Trophoblast cell (in vitro differentiated cells and primary cell): ENCODE results near the gene WDR31.
"Not testable (repeated sequence)": the region's sequence is repeated elsewhere in the genome, so short reads cannot be mapped to it uniquely, and the experiment has no call there.

Source experiments
- DNase-seq, 2 donors: peaks; one replicate each; pipeline ENCODE4 v3.0.0-alpha.2; 2016
- H2AFZ ChIP-seq: 2 replicates; pipeline ENCODE4 v1.6.1; 2013; ENCODE audit warnings: low read length, moderate library complexity, mild to moderate bottlenecking; ENCODE audit not compliant: insufficient read depth, poor library complexity
- H2AK5ac ChIP-seq: 2 replicates; pipeline ENCODE4 v1.6.1; 2013; ENCODE audit warnings: mild to moderate bottlenecking, low read length
- H2BK120ac ChIP-seq: 2 replicates; pipeline ENCODE4 v1.6.1; 2013; ENCODE audit warnings: low read length, mild to moderate bottlenecking, moderate library complexity; ENCODE audit not compliant: insufficient read depth, poor library complexity
- H2BK12ac ChIP-seq: 2 replicates; pipeline ENCODE4 v1.6.1; 2013; ENCODE audit warnings: mild to moderate bottlenecking, low read length, moderate library complexity
- H2BK5ac ChIP-seq: 2 replicates; pipeline ENCODE4 v1.6.1; 2013; ENCODE audit warnings: low read length, low read depth, moderate library complexity, mild to moderate bottlenecking; ENCODE audit not compliant: poor library complexity
- H3K14ac ChIP-seq: 2 replicates; pipeline ENCODE4 v1.6.1; 2013; ENCODE audit warnings: mild to moderate bottlenecking, low read length
- H3K18ac ChIP-seq: 2 replicates; pipeline ENCODE4 v1.6.1; 2013; ENCODE audit warnings: mild to moderate bottlenecking, low read length
- H3K23ac ChIP-seq: 2 replicates; pipeline ENCODE4 v1.6.1; 2013; ENCODE audit warnings: low read length
- H3K27ac ChIP-seq: 2 replicates; pipeline ENCODE4 v1.5.1; 2013; ENCODE audit warnings: low read depth, mild to moderate bottlenecking, inconsistent platforms, low read length, moderate library complexity
- H3K27me3 ChIP-seq: 2 replicates; pipeline ENCODE4 v1.6.1; 2013; ENCODE audit warnings: inconsistent platforms, mild to moderate bottlenecking, low read length, moderate library complexity; ENCODE audit not compliant: insufficient read depth
- H3K36me3 ChIP-seq, 2 experiments: 1 replicate in 1 of 2; 2 replicates in 1 of 2; pipeline ENCODE4 v1.6.1; 2013; ENCODE audit warnings: low read length in 2 of 2, mild to moderate bottlenecking in 2 of 2, moderate library complexity in 1 of 2; ENCODE audit not compliant: insufficient read depth in 2 of 2, control insufficient read depth in 1 of 2
- H3K4ac ChIP-seq: 2 replicates; pipeline ENCODE4 v1.6.1; 2013; ENCODE audit warnings: low read depth, mild to moderate bottlenecking, low read length, moderate library complexity
- H3K4me1 ChIP-seq, 2 experiments: 1 replicate in 1 of 2; 2 replicates in 1 of 2; pipeline ENCODE4 v1.6.1; 2013; ENCODE audit warnings: low read length in 2 of 2, mild to moderate bottlenecking in 2 of 2, moderate library complexity in 1 of 2; ENCODE audit not compliant: insufficient read depth in 2 of 2, control insufficient read depth in 1 of 2
- H3K4me2 ChIP-seq: 2 replicates; pipeline ENCODE4 v1.6.1; 2013; ENCODE audit warnings: inconsistent platforms, mild to moderate bottlenecking, low read length, moderate library complexity
- H3K4me3 ChIP-seq: 2 replicates; pipeline ENCODE4 v1.5.1; 2013; ENCODE audit warnings: mild to moderate bottlenecking, low read depth, low read length, inconsistent platforms
- H3K79me1 ChIP-seq: one replicate; pipeline ENCODE4 v1.6.1; 2013; ENCODE audit warnings: low read length
- H3K79me2 ChIP-seq: 2 replicates; pipeline ENCODE4 v1.6.1; 2013; ENCODE audit warnings: low read length, mild to moderate bottlenecking; ENCODE audit not compliant: control insufficient read depth, insufficient read depth, poor library complexity
- H3K9ac ChIP-seq: 2 replicates; pipeline ENCODE4 v1.6.1; 2013; ENCODE audit warnings: mild to moderate bottlenecking, low read length
- H3K9me3 ChIP-seq: 2 replicates; pipeline ENCODE4 v1.6.1; 2013; ENCODE audit warnings: low read depth, mild to moderate bottlenecking, control low read depth, inconsistent platforms, low read length; ENCODE audit not compliant: insufficient read depth
- H4K12ac ChIP-seq: 2 replicates; pipeline ENCODE4 v1.6.1; 2013; ENCODE audit warnings: low read depth, mild to moderate bottlenecking, low read length, moderate library complexity
- H4K8ac ChIP-seq: 2 replicates; pipeline ENCODE4 v1.6.1; 2013; ENCODE audit warnings: low read depth, mild to moderate bottlenecking, low read length, moderate library complexity
- H4K91ac ChIP-seq: one replicate; pipeline ENCODE4 v1.6.1; 2013; ENCODE audit warnings: low read depth, mild to moderate bottlenecking, low read length, moderate library complexity
- WGBS: extraction: QIAGEN DNeasy Blood & Tissue Kit; methylation state at CpG from one replicate; pipeline ENCODE4 v1.1.7; 2013; ENCODE audit warnings: missing lambda C conversion rate; ENCODE audit not compliant: insufficient read length, insufficient coverage; ENCODE audit errors: extremely low coverage; 5-methylcytosine and 5-hydroxymethylcytosine counted together

Gene WDR31

GRCh38 chr9:113386571-113387393 lies 46.7 kb upstream of the WDR31 start:
- Histone ChIP-seq H3K4me2 (no peak overlapping the region), H3K9me3 (peaks cover 7% of the 10 kb centered on the region), H3K27ac (peak overlapping the region; percentile 54), H3K23ac (no peak overlapping the region), H4K8ac (no peak overlapping the region), H3K4me1 (peaks cover 4 to 12% of the 10 kb centered on the region in 2 experiments), H3K14ac (no peak overlapping the region), H3K36me3 (peaks cover 34 to 37% of the 10 kb centered on the region in 2 experiments), H4K91ac (no peak overlapping the region), H2AFZ (no peak overlapping the region), H3K9ac (no peak overlapping the region), H3K4me3 (no peak overlapping the region), H3K27me3 (no peaks in the 10 kb centered on the region), H2BK120ac (no peak overlapping the region), H2BK5ac (no peak overlapping the region), H3K4ac (no peak overlapping the region), H3K79me2 (no peaks in the 10 kb centered on the region), H2BK12ac (no peak overlapping the region), H3K79me1 (peaks cover 4% of the 10 kb centered on the region), H4K12ac (no peak overlapping the region), H3K18ac (no peak overlapping the region), H2AK5ac (no peak overlapping the region)
- DNase-seq, result peak; percentile 84 to 85
- no CpG with 5 or more reads among the region's 4 CpGs for WGBS

GRCh38 chr9:113381909-113382411 lies 41.9 kb upstream of the WDR31 start:
- Histone ChIP-seq H3K9me3 (peaks cover under 1% of the 10 kb centered on the region), H3K79me2 (peaks cover 4% of the 10 kb centered on the region), H2AK5ac (no peak overlapping the region), H3K4me2 (peak overlapping the region; percentile 26), H3K18ac (no peak overlapping the region), H3K27me3 (no peaks in the 10 kb centered on the region), H2BK5ac (peak overlapping the region; percentile 93), H3K27ac (peak overlapping the region; percentile 90), H3K23ac (no peak overlapping the region), H3K4me3 (no peak overlapping the region), H4K8ac (no peak overlapping the region), H2AFZ (no peak overlapping the region), H2BK12ac (peak overlapping the region; percentile 69), H2BK120ac (peak overlapping the region; percentile 62), H3K36me3 (peaks cover 0 to 1% of the 10 kb centered on the region in 2 experiments), H3K4me1 (peaks cover 17 to 27% of the 10 kb centered on the region in 2 experiments), H3K14ac (peak overlapping the region; percentile 70), H3K4ac (no peak overlapping the region), H3K9ac (no peak overlapping the region), H4K91ac (peak overlapping the region; percentile 91), H4K12ac (no peak overlapping the region), H3K79me1 (peaks cover 17% of the 10 kb centered on the region)
- no CpG with 5 or more reads among the region's 8 CpGs for WGBS
- DNase-seq, result peak; percentile 54 to 61

- peaks cover 17 to 24% of the 10 kb centered on the region in 2 experiments for H3K4me1 ChIP-seq
- not testable (repeated sequence) for H3K4me3 ChIP-seq, H3K27me3 ChIP-seq, H3K9me3 ChIP-seq, DNase-seq, H2AFZ ChIP-seq, H3K9ac ChIP-seq, H4K12ac ChIP-seq, H3K14ac ChIP-seq, H3K4me2 ChIP-seq, H3K4ac ChIP-seq, H3K18ac ChIP-seq, H2AK5ac ChIP-seq, H4K8ac ChIP-seq, H3K23ac ChIP-seq, H3K79me2 ChIP-seq, H3K36me3 ChIP-seq
- H2BK12ac ChIP-seq, result peak overlapping the region; percentile 69
- H3K27ac ChIP-seq, result peak overlapping the region; percentile 90
- peak overlapping the region; percentile 91 for H4K91ac ChIP-seq
- peaks cover 20% of the 10 kb centered on the region for H3K79me1 ChIP-seq
- H2BK120ac ChIP-seq, result peak overlapping the region; percentile 62
- H2BK5ac ChIP-seq, result peak overlapping the region; percentile 93
- no CpG with 5 or more reads among the region's 7 CpGs for WGBS
These were observed 41.4 kb upstream of the WDR31 start for GRCh38 chr9:113381441-113381840.

GRCh38 chr9:113380869-113381378 lies 40.8 kb upstream of the WDR31 start:
- WGBS, result no CpG with 5 or more reads among the region's 1 CpG

More at GRCh38 chr9:113380869-113381378, 40.8 kb upstream of the WDR31 start:
- Histone ChIP-seq H3K18ac (peak overlapping the region; percentile 73), H3K9me3 (no peaks in the 10 kb centered on the region), H3K4me1 (peaks cover 17 to 24% of the 10 kb centered on the region in 2 experiments), H3K9ac (no peak overlapping the region), H3K36me3 (no peaks in the 10 kb centered on the region), H3K14ac (peak overlapping the region; percentile 53), H2BK120ac (no peak overlapping the region), H3K27ac (peak overlapping the region; percentile 23), H2BK5ac (no peak overlapping the region), H3K79me1 (peaks cover 21% of the 10 kb centered on the region), H2AFZ (no peak overlapping the region), H3K27me3 (no peaks in the 10 kb centered on the region), H2BK12ac (peak overlapping the region; percentile 86), H3K4me3 (no peak overlapping the region), H4K12ac (no peak overlapping the region), H4K91ac (peak overlapping the region; percentile 79), H2AK5ac (no peak overlapping the region), H3K4me2 (no peak overlapping the region), H3K4ac (no peak overlapping the region), H3K23ac (no peak overlapping the region), H4K8ac (peak overlapping the region; percentile 74), H3K79me2 (peaks cover 7% of the 10 kb centered on the region)
- no peak for DNase-seq
